Spinal cord (tissue), 10 donors: ENCODE measurements around the gene PLA2G4D. TPM values are rescaled to one million over a fixed set of nuclear protein-coding genes. Genes with fewer than 3 reads are reported as not detected.

ENCODE experiments used
- DNase-seq, 6 donors: peaks; one replicate each; pipeline versions ENCODE4 v3.0.0 to v3.0.0-alpha.2; 2013 to 2015; ENCODE audit warnings: low spot score in 6 of 6, low read depth in 4 of 6
- H3K27ac ChIP-seq: one replicate; pipeline ENCODE4 v1.5.1; 2013; ENCODE audit warnings: low read depth, low read length, control low read depth
- H3K27me3 ChIP-seq: one replicate; pipeline ENCODE4 v1.6.1; 2013; ENCODE audit warnings: low read length; ENCODE audit not compliant: control insufficient read depth, insufficient read depth
- H3K36me3 ChIP-seq: one replicate; pipeline ENCODE4 v1.6.1; 2013; ENCODE audit warnings: low read length; ENCODE audit not compliant: control insufficient read depth, insufficient read depth
- H3K4me1 ChIP-seq: one replicate; pipeline ENCODE4 v1.6.1; 2013; ENCODE audit warnings: low read length; ENCODE audit not compliant: control insufficient read depth, insufficient read depth
- H3K4me3 ChIP-seq: one replicate; pipeline ENCODE4 v1.5.1; 2013; ENCODE audit warnings: low read depth, low read length, control low read depth
- H3K9me3 ChIP-seq: one replicate; pipeline ENCODE4 v1.6.1; 2013; ENCODE audit warnings: low read length; ENCODE audit not compliant: control insufficient read depth, insufficient read depth
- WGBS: methylation state at CpG from one replicate; pipeline ENCODE4 v1.1.5; 2013; ENCODE audit warnings: missing lambda C conversion rate; ENCODE audit not compliant: insufficient coverage; 5-methylcytosine and 5-hydroxymethylcytosine counted together
- polyA plus RNA-seq, 2 donors: library from polyadenylated mRNA; unstranded; fragments of 120-200 nt; gene quantifications; one replicate each; pipeline ENCODE4 v1.2.1, GENCODE V29; 2013; ENCODE audit not compliant: insufficient read length in 2 of 2
- total RNA-seq, 2 donors: library from RNA; depleted of rRNA in 1 of 2; stranded (reverse); fragments of 120-200 nt in 1 of 2; fragments of >200 nt in 1 of 2; gene quantifications; one replicate each; pipeline versions ENCODE4 v1.2.3 to v1.2.4, GENCODE V29; 2013 to 2014
- donor health status: healthy.

The PLA2G4D gene
- total and polyA plus RNA-seq, 4 donors: 0.06 to 0.26 (median 0.10) TPM

GRCh38 chr15:42048080-42048820, 46.1 kb downstream of the PLA2G4D start:
- Histone ChIP-seq H3K27ac (no peak overlapping the region), H3K4me1 (no peaks in the 10 kb centered on the region), H3K27me3 (no peaks in the 10 kb centered on the region), H3K36me3 (no peaks in the 10 kb centered on the region), H3K4me3 (no peak overlapping the region), H3K9me3 (no peaks in the 10 kb centered on the region)
- 82% methylated on average over 5 of the region's 9 CpGs for WGBS
- no peak for DNase-seq

- Histone ChIP-seq H3K27ac (no peak overlapping the region), H3K27me3 (no peaks in the 10 kb centered on the region), H3K36me3 (no peaks in the 10 kb centered on the region), H3K4me3 (no peak overlapping the region), H3K9me3 (no peaks in the 10 kb centered on the region), H3K4me1 (no peaks in the 10 kb centered on the region)
- no peak for DNase-seq
- 100% methylated on average over 1 of the region's 2 CpGs for WGBS
Measured at GRCh38 chr15:42046597-42046996, 47.8 kb downstream of the PLA2G4D start.

GRCh38 chr15:42045211-42045615, 49.1 kb downstream of the PLA2G4D start:
- Histone ChIP-seq H3K4me1 (no peaks in the 10 kb centered on the region), H3K27ac (no peak overlapping the region), H3K9me3 (no peaks in the 10 kb centered on the region), H3K27me3 (no peaks in the 10 kb centered on the region), H3K4me3 (no peak overlapping the region), H3K36me3 (no peaks in the 10 kb centered on the region)
- 43% methylated on average over 8 of the region's 8 CpGs for WGBS
- DNase-seq: peak in 1 of 6 donors; percentile 3

- Histone ChIP-seq H3K4me1 (no peaks in the 10 kb centered on the region), H3K27me3 (no peaks in the 10 kb centered on the region), H3K36me3 (no peaks in the 10 kb centered on the region), H3K27ac (no peak overlapping the region), H3K4me3 (no peak overlapping the region), H3K9me3 (no peaks in the 10 kb centered on the region)
- WGBS: 58% methylated on average over 2 of the region's 5 CpGs
- no peak for DNase-seq
Measured at GRCh38 chr15:42042602-42043400, 51.6 kb downstream of the PLA2G4D start.

GRCh38 chr15:42038401-42038800, 56.0 kb downstream of the PLA2G4D start:
- 95% methylated on average over 5 of the region's 6 CpGs for WGBS

GRCh38 chr15:42037656-42038055, 56.7 kb downstream of the PLA2G4D start:
- peak in 2 of 6 donors; percentile 11 to 22 for DNase-seq
- WGBS: 56% methylated on average over 7 of the region's 8 CpGs

More at GRCh38 chr15:42038401-42038800, 56.0 kb downstream of the PLA2G4D start:
- Histone ChIP-seq H3K4me1 (peaks cover 9% of the 10 kb centered on the region), H3K27me3 (no peaks in the 10 kb centered on the region), H3K4me3 (no peak overlapping the region), H3K36me3 (no peaks in the 10 kb centered on the region), H3K27ac (no peak overlapping the region), H3K9me3 (no peaks in the 10 kb centered on the region)
- DNase-seq: no peak

GRCh38 chr15:42036966-42037365, 57.4 kb downstream of the PLA2G4D start:
- H3K4me3 ChIP-seq: no peak overlapping the region
- no peaks in the 10 kb centered on the region for H3K27me3 ChIP-seq
- no peaks in the 10 kb centered on the region for H3K36me3 ChIP-seq
- no peak for DNase-seq
- no peak overlapping the region for H3K27ac ChIP-seq
- no peaks in the 10 kb centered on the region for H3K9me3 ChIP-seq
- WGBS: 86% methylated on average over 9 of the region's 9 CpGs
- peaks cover 9% of the 10 kb centered on the region for H3K4me1 ChIP-seq

More at GRCh38 chr15:42037656-42038055, 56.7 kb downstream of the PLA2G4D start:
- Histone ChIP-seq H3K36me3 (no peaks in the 10 kb centered on the region), H3K27ac (no peak overlapping the region), H3K27me3 (no peaks in the 10 kb centered on the region), H3K9me3 (no peaks in the 10 kb centered on the region), H3K4me1 (peaks cover 9% of the 10 kb centered on the region), H3K4me3 (no peak overlapping the region)

GRCh38 chr15:42036112-42036905, 58.1 kb downstream of the PLA2G4D start:
- Histone ChIP-seq H3K27ac (no peak overlapping the region), H3K27me3 (no peaks in the 10 kb centered on the region), H3K4me1 (peaks cover 9% of the 10 kb centered on the region), H3K9me3 (no peaks in the 10 kb centered on the region), H3K36me3 (no peaks in the 10 kb centered on the region), H3K4me3 (no peak overlapping the region)
- peak in 1 of 6 donors; percentile 17 for DNase-seq
- WGBS: 62% methylated on average over 45 of the region's 45 CpGs

- no peaks in the 10 kb centered on the region for H3K36me3 ChIP-seq
- no peaks in the 10 kb centered on the region for H3K9me3 ChIP-seq
- no peak overlapping the region for H3K4me3 ChIP-seq
- no peak for DNase-seq
- no peak overlapping the region for H3K27ac ChIP-seq
- peaks cover 9% of the 10 kb centered on the region for H3K4me1 ChIP-seq
- 72% methylated on average over 2 of the region's 3 CpGs for WGBS
- H3K27me3 ChIP-seq: no peaks in the 10 kb centered on the region
Measured at GRCh38 chr15:42035435-42035761, 59.0 kb downstream of the PLA2G4D start.
